A549 treated with AZD9567 at 1 μM for 4 hours (cell line): ENCODE measurements around the gene DPH5. TPM values are rescaled to one million over a fixed set of nuclear protein-coding genes. Genes with fewer than 3 reads are reported as not detected.

Experiments used
- total RNA-seq: library from RNA; stranded (reverse); fragments of 200-300 nt; extraction: Qiagen RNA extraction; gene quantifications from 5 replicates; pipeline ENCODE4 v1.2.3, GENCODE V29; 2022; ENCODE audit not compliant: insufficient read depth

The DPH5 gene, protein sequence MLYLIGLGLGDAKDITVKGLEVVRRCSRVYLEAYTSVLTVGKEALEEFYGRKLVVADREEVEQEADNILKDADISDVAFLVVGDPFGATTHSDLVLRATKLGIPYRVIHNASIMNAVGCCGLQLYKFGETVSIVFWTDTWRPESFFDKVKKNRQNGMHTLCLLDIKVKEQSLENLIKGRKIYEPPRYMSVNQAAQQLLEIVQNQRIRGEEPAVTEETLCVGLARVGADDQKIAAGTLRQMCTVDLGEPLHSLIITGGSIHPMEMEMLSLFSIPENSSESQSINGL
- total RNA-seq = 23.7 to 32.1 TPM (median 28.9 TPM) in 5 replicates

DNA sequence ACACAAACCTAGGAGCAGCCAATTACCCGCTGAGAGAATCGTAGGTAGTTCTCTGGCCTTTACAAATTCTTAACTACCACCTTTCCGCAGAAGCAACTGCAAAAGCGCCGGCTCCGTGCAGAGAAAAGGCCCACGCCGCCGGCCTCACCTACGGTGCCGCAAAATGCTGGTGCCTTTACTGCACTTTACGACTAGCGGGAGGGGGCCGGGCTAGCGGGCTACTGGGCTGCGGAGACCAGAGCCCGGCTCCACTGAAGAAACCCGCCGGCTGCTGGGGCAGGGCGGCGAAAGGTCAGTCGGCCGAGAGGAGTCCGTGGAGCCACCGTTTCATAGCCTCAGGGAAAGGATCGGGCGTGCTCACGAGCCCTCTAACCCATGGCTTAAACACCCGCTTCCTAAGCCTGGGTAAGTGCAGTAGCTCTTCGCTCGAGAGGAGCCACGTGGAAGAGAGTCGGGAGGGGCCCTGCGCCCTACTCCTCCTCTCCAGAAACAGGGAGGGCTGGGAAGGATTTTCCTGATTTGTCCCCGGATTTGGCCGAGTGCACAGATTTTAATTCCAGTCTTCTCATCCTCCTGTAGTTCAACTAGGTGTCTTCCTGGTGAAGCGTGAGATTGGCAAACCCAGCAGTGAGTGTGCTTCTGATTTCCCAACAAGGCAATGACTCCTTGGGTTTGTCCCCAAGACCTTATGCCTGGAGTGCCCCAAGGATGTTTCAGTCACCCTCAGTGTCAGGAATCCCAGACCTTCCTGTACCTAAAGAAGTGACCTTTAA lies at the start of gene DPH5:
Gene DPH5 (minus strand): TSS at position 128 of the 773 bp plus-strand sequence. CDS start 341 bp downstream, outside the sequence.

Other genes with a start within 250 kb of the DPH5 start
- gene EXTL2, start 130.9 kb downstream of the DPH5 start, total RNA-seq = 7.4 to 9.6 TPM (median 8.8 TPM) in 5 replicates
- gene SLC30A7, start 129.7 kb downstream of the DPH5 start, total RNA-seq = 8.6 to 16.5 TPM (median 8.7 TPM) in 5 replicates
- gene S1PR1, start 211.2 kb upstream of the DPH5 start, total RNA-seq = 0.06 to 0.11 TPM (median 0.09 TPM) in 4 of 5 replicates, not detected in the other